Endodermal cell (in vitro differentiated cells): ENCODE data around the gene TRIM46. TPM values are rescaled to one million over a fixed set of nuclear protein-coding genes. Genes with fewer than 3 reads are reported as not detected.
A peak's percentile ranks its signal among the peaks of the same experiment; 100 is the strongest.

ENCODE experiments used
- DNase-seq: peaks from one replicate; pipeline ENCODE4 v3.0.0-alpha.2; 2017
- H3K27ac ChIP-seq: 2 replicates; pipeline ENCODE4 v1.5.1; 2013; ENCODE audit warnings: mild to moderate bottlenecking, low read depth, low read length, moderate library complexity
- H3K27me3 ChIP-seq: 2 replicates; pipeline ENCODE4 v1.6.1; 2013; ENCODE audit warnings: mild to moderate bottlenecking, low read length, moderate library complexity; ENCODE audit not compliant: insufficient read depth, control insufficient read depth, poor library complexity, severe bottlenecking
- H3K36me3 ChIP-seq: 2 replicates; pipeline ENCODE4 v1.7.0; 2013; ENCODE audit warnings: mild to moderate bottlenecking, low read length, moderate library complexity; ENCODE audit not compliant: control insufficient read depth, insufficient read depth
- H3K4me1 ChIP-seq: one replicate; pipeline ENCODE4 v1.7.0; 2013; ENCODE audit warnings: low read length; ENCODE audit not compliant: control insufficient read depth, insufficient read depth
- H3K4me3 ChIP-seq: 2 replicates; pipeline ENCODE4 v1.5.1; 2013; ENCODE audit warnings: mild to moderate bottlenecking, low read length, moderate library complexity
- H3K9ac ChIP-seq: 2 replicates; pipeline ENCODE4 v1.6.1; 2013; ENCODE audit warnings: mild to moderate bottlenecking, low read length, moderate library complexity; ENCODE audit not compliant: poor library complexity, severe bottlenecking; ENCODE audit errors: extremely low read depth
- H3K9me3 ChIP-seq: 2 replicates; pipeline ENCODE4 v1.6.1; 2013; ENCODE audit warnings: mild to moderate bottlenecking, low read length, moderate library complexity; ENCODE audit not compliant: control insufficient read depth
- H3K27ac Mint-ChIP-seq: 2 replicates; pipeline ENCODE4 v1.8.0; 2020; ENCODE audit warnings: mixed read lengths
- H3K27me3 Mint-ChIP-seq: 2 replicates; pipeline ENCODE4 v1.8.0; 2021; ENCODE audit warnings: mild to moderate bottlenecking, mixed read lengths; ENCODE audit not compliant: insufficient read depth
- H3K36me3 Mint-ChIP-seq: 2 replicates; pipeline ENCODE4 v1.8.0; 2020; ENCODE audit warnings: low read depth, mixed read lengths
- H3K4me1 Mint-ChIP-seq: 2 replicates; pipeline ENCODE4 v1.8.0; 2020; ENCODE audit warnings: mixed read lengths
- H3K4me3 Mint-ChIP-seq: 2 replicates; pipeline ENCODE4 v1.8.0; 2020; ENCODE audit warnings: mild to moderate bottlenecking, moderate library complexity, mixed read lengths
- H3K9me3 Mint-ChIP-seq: 2 replicates; pipeline ENCODE4 v1.8.0; 2020; ENCODE audit warnings: mild to moderate bottlenecking, mixed read lengths
- WGBS, 2 experiments: methylation state at CpG; one replicate each; pipeline versions ENCODE4 v1.1.5 to v1.1.7; 2013; ENCODE audit warnings: missing lambda C conversion rate in 2 of 2, mixed read lengths in 1 of 2; ENCODE audit not compliant: insufficient coverage in 1 of 2, insufficient read length in 1 of 2; 5-methylcytosine and 5-hydroxymethylcytosine counted together
- total RNA-seq, 2 donors: library from RNA; stranded (reverse); fragmentation: NEBNext Ultra II Directional in 1 of 2; extraction: Animal tissue kit (Norgen Biotek cat#: 25700) in 1 of 2; gene quantifications; 2 replicates in 1 of 2; 3 replicates in 1 of 2; pipeline ENCODE4 v1.2.1, GENCODE V29; 2021
- TF ChIP-seq, protein P1 (sequence below): fragments of 200-600 bp; sonication (generic); conservative IDR thresholded peaks from 2 replicates; pipeline ENCODE4 v1.5.0; 2021; ENCODE audit warnings: antibody characterized with exemption, mild to moderate bottlenecking

Gene TRIM46
- total RNA-seq, 2 donors from 2014 or later, result 5.1 to 7.1 TPM

DNA sequence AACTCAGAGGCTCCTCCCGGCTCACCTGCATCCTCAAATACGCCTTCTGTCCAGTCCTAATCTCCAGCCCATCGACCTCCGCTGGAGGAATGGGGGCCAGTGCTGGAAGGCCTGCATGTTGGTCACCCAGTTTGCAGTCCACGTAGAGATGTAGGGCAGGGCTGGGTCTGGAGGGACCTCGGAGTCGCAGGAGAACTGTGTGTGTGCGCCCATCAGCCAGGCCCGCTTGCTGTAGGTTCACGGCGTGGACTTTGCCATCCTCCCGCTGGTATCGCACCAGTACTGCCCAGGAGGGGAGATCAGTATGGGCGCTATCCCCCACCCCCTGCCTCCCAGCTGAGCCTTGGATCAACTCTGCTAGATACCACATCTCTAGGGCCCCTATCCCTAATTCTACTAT is 31.4 kb downstream of the TRIM46 start:
- H3K4me1 Mint-ChIP-seq, result peaks cover 22% of the 10 kb centered on the region

DNA sequence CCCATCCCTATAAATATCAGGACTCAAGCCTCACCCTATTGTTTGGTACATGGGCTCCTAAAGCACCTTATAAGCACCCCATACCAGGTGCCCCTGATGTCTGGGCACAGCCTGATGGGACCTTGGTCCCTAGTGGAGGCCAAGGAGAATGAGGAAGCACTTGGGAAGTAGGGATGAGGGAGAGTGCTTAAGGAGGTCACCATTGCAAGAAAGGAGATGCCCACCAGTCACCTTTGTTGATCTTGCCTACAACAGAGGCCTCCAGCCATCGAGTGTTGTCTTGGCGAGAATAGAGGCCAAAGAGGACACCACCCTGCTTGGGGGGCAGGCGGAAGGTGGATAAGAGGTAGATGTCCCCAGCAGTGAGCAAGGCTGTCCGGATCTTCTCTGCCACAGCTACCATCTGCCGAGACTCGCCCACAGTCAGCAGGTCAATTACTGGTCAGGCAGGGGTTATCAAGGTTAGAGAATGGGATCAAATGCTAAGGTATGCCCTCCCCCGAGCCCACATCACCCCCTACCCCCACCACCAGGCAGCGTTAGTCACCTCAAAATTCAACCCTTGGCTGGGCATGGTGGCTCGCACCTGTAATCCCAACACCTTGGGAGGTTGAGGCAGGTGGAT is 32.4 kb downstream of the TRIM46 start:
- Mint-ChIP-seq H3K4me1 (peaks cover 24% of the 10 kb centered on the region), H3K9me3 (no peaks in the 10 kb centered on the region), H3K27ac (no peak overlapping the region), H3K27me3 (peaks cover 1% of the 10 kb centered on the region), H3K36me3 (peaks cover 24% of the 10 kb centered on the region), H3K4me3 (no peak overlapping the region)
- 84 to 94% methylated on average over 3 to 9 of the region's 9 CpGs for WGBS, 2 experiments
- no peaks in the 10 kb centered on the region for H3K27me3 ChIP-seq
- TF ChIP-seq, protein P1, sequence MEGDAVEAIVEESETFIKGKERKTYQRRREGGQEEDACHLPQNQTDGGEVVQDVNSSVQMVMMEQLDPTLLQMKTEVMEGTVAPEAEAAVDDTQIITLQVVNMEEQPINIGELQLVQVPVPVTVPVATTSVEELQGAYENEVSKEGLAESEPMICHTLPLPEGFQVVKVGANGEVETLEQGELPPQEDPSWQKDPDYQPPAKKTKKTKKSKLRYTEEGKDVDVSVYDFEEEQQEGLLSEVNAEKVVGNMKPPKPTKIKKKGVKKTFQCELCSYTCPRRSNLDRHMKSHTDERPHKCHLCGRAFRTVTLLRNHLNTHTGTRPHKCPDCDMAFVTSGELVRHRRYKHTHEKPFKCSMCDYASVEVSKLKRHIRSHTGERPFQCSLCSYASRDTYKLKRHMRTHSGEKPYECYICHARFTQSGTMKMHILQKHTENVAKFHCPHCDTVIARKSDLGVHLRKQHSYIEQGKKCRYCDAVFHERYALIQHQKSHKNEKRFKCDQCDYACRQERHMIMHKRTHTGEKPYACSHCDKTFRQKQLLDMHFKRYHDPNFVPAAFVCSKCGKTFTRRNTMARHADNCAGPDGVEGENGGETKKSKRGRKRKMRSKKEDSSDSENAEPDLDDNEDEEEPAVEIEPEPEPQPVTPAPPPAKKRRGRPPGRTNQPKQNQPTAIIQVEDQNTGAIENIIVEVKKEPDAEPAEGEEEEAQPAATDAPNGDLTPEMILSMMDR, result no peak
- peaks cover 5% of the 10 kb centered on the region for H3K4me1 ChIP-seq
- peaks cover 9% of the 10 kb centered on the region for H3K36me3 ChIP-seq
- no peaks in the 10 kb centered on the region for H3K9me3 ChIP-seq
- no peak overlapping the region for H3K27ac ChIP-seq
- DNase-seq, result no peak
- no peak overlapping the region for H3K4me3 ChIP-seq
- H3K9ac ChIP-seq, result no peak overlapping the region

More for the DNA sequence above, 31.4 kb downstream of the TRIM46 start:
- Histone ChIP-seq H3K36me3 (no peaks in the 10 kb centered on the region), H3K4me3 (no peak overlapping the region), H3K9me3 (no peaks in the 10 kb centered on the region), H3K4me1 (peaks cover 5% of the 10 kb centered on the region), H3K27ac (no peak overlapping the region), H3K27me3 (no peaks in the 10 kb centered on the region), H3K9ac (no peak overlapping the region)
- no peak for DNase-seq
- Mint-ChIP-seq H3K27me3 (peaks cover 1% of the 10 kb centered on the region), H3K9me3 (no peaks in the 10 kb centered on the region), H3K27ac (no peak overlapping the region), H3K36me3 (peaks cover 35% of the 10 kb centered on the region), H3K4me3 (no peak overlapping the region)
- 92 to 98% methylated on average over 8 to 14 of the region's 14 CpGs for WGBS, 2 experiments
- TF ChIP-seq, protein P1, result no peak

DNA sequence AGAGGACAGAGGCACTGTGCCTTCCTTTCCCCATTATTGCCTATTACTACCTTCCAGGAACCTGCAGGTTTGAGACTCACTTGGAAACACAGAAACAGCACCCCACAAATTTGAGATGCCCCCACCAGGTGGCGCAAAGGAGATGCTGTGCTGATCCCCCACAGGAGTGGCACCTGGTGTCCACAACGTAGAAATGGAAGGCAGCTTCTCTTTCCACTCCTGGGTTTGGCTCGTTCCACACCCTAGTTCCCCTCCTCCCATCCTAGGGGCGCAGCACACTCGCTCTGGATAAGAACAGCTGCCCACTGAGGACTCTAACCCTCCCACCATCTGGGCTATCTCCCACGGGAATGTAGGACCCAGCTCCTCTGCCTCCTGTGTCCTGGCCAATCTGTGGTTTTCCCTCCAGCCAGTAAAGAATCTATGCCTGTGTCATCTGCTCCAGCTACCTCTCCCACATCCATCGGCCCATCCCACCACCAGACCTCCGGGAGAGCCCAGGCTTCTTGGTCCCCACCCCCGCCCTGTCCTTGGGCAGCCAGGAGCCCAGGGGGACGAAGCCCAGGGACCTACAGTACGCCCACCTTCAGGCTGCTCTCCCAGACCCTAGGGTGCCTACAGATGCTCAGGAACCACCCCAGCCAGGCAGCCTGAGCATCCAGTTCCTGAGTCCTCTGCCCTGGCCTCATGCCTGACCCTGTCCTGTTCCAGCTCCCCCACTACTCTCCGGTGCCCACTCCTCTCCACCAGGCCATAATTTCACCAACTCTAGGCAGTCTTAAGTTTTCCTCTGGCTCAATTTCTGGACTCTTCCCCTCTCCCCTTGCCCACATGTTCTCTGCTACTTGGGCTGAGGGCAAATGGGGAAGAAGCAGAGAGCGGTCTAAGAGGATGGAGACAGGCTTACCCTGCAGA is 33.5 kb downstream of the TRIM46 start:
- H3K27ac ChIP-seq, result peak overlapping the region; percentile 99
- peaks cover 1% of the 10 kb centered on the region for H3K27me3 Mint-ChIP-seq
- H3K4me3 Mint-ChIP-seq, result peak overlapping the region; percentile 89
- peak overlapping the region; percentile 20 for H3K27ac Mint-ChIP-seq
- TF ChIP-seq, protein P1, result peak; percentile 92
- peaks cover 9% of the 10 kb centered on the region for H3K36me3 ChIP-seq
- peaks cover 5% of the 10 kb centered on the region for H3K4me1 ChIP-seq
- no peaks in the 10 kb centered on the region for H3K9me3 Mint-ChIP-seq
- H3K4me1 Mint-ChIP-seq, result peaks cover 24% of the 10 kb centered on the region
- H3K36me3 Mint-ChIP-seq, result peaks cover 19% of the 10 kb centered on the region
- whole genome bisulfite sequencing, 2 experiments, result 12 to 31% methylated on average over 8 to 13 of the region's 13 CpGs
- no peaks in the 10 kb centered on the region for H3K9me3 ChIP-seq
- H3K9ac ChIP-seq, result peak overlapping the region; percentile 99
- DNase-seq, result peak; percentile 97
- peak overlapping the region; percentile 93 for H3K4me3 ChIP-seq
- no peaks in the 10 kb centered on the region for H3K27me3 ChIP-seq
